OCI-LY3 (cell line): Measurements from ENCODE around the gene PCSK2.

Source experiments
- EZH2phosphoT487 ChIP-seq: fragments of 200-600 bp; shearing (Covaris generic); IDR thresholded peaks from 2 replicates; pipeline ENCODE4 v1.6.1; 2018; ENCODE audit warnings: antibody characterized with exemption, mixed run types, low read depth
- TF ChIP-seq, protein P1 (sequence below): fragments of 200-600, 300-600 bp; sonication (generic); IDR thresholded peaks from 2 replicates; pipeline ENCODE4 v1.5.1; 2014; ENCODE audit warnings: antibody characterized with exemption, low read length, low read depth

DNA sequence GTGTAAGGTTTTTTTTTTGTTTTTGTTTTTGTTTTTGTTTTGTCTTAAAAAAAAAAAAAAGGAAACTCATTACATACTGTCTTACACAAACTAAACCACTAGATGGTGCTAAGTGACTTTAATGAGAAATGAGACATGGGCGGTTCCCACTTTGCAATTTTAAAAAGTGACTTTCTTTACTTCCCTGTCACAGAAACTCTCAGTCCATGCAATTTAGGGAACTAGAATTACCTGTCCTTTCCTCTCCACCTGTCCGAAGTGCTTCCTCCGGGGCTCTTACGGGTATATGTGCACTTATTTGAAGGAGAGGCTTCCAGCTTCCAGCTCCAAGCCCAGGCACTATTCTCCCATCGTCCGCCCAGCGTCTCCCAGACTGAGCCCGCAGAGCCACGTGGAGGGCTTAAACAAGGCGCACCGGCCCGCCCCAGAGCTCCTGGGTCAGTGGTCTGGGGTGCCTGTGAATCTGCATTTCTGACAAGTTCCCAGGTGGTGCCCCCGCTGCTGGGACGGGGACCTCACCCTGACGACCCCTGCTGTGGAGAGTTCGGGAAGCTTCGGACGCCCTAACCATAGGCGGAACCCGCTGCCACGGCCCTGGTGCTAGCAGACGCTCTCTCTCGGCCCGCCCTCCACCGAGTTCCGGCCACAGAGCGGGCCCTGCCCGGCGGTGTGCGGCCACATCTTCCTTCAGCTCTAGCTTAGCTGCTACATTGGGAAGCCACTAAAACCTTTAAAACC is 278.2 kb downstream of the PCSK2 start:
- TF ChIP-seq, protein P1, sequence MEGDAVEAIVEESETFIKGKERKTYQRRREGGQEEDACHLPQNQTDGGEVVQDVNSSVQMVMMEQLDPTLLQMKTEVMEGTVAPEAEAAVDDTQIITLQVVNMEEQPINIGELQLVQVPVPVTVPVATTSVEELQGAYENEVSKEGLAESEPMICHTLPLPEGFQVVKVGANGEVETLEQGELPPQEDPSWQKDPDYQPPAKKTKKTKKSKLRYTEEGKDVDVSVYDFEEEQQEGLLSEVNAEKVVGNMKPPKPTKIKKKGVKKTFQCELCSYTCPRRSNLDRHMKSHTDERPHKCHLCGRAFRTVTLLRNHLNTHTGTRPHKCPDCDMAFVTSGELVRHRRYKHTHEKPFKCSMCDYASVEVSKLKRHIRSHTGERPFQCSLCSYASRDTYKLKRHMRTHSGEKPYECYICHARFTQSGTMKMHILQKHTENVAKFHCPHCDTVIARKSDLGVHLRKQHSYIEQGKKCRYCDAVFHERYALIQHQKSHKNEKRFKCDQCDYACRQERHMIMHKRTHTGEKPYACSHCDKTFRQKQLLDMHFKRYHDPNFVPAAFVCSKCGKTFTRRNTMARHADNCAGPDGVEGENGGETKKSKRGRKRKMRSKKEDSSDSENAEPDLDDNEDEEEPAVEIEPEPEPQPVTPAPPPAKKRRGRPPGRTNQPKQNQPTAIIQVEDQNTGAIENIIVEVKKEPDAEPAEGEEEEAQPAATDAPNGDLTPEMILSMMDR = peak; percentile 84
- TF ChIP-seq EZH2phosphoT487 = no peak
